WTC11 (cell line): ENCODE data around the gene WHAMM. TPM values are rescaled to one million over a fixed set of nuclear protein-coding genes. Genes with fewer than 3 reads are reported as not detected.

Experiments
- ATAC-seq: fragments of 200-7000 bp; cut with Tn5 transposase; 2 replicates; pipeline ENCODE4 v1.10.0; 2021; ENCODE audit warnings: mild to moderate bottlenecking, moderate library complexity
- CTCF ChIA-PET: fragments of 300-600 bp; sonication (Branson Sonifier 250); formaldehyde crosslinking; loops from one replicate; lab custom pipeline; 2021; ENCODE audit warnings: antibody characterized with exemption; lab: Charles Lee
- POLR2A ChIA-PET: fragments of 350-600 bp; sonication (Branson Sonifier 250); formaldehyde crosslinking; loops from one replicate; lab custom pipeline; 2021; ENCODE audit warnings: antibody characterized with exemption; lab: Charles Lee
- DNase-seq: peaks from one replicate; pipeline ENCODE4 v3.0.0; 2021; ENCODE audit warnings: low spot score
- H3K27ac Mint-ChIP-seq: 2 replicates; pipeline ENCODE4 v1.8.0; 2021; ENCODE audit warnings: mixed read lengths
- H3K27me3 Mint-ChIP-seq: 2 replicates; pipeline ENCODE4 v1.8.0; 2021; ENCODE audit warnings: low read depth, mild to moderate bottlenecking, moderate library complexity, mixed read lengths
- H3K36me3 Mint-ChIP-seq: 2 replicates; pipeline ENCODE4 v1.8.0; 2021; ENCODE audit warnings: mixed read lengths
- H3K4me1 Mint-ChIP-seq: 2 replicates; pipeline ENCODE4 v1.8.0; 2022; ENCODE audit warnings: mixed read lengths
- H3K4me3 Mint-ChIP-seq: 2 replicates; pipeline ENCODE4 v1.8.0; 2021; ENCODE audit warnings: mild to moderate bottlenecking, moderate library complexity, mixed read lengths
- H3K9me3 Mint-ChIP-seq: 2 replicates; pipeline ENCODE4 v1.8.0; 2021; ENCODE audit warnings: mixed read lengths
- AFF4 ChIP-seq: sonication (generic); formaldehyde crosslinking; IDR thresholded peaks from 2 replicates; pipeline ENCODE4 v1.8.1; 2023; ENCODE audit warnings: mild to moderate bottlenecking, missing genetic modification reagents, borderline replicate concordance
- ATF3 ChIP-seq: sonication (generic); formaldehyde crosslinking; conservative IDR thresholded peaks from 2 replicates; pipeline ENCODE4 v1.8.1; 2022; ENCODE audit warnings: mild to moderate bottlenecking, missing genetic modification reagents
- CTCF ChIP-seq: fragments of 200-600 bp; IDR thresholded peaks from 2 replicates; pipeline ENCODE4 v1.8.0; 2022; ENCODE audit warnings: antibody characterized with exemption
- E2F1 ChIP-seq: sonication (generic); formaldehyde crosslinking; IDR thresholded peaks from 2 replicates; pipeline ENCODE4 v1.8.0; 2022; ENCODE audit warnings: mild to moderate bottlenecking, missing genetic modification reagents
- E2F4 ChIP-seq: sonication (generic); formaldehyde crosslinking; IDR thresholded peaks from 2 replicates; pipeline ENCODE4 v1.8.1; 2022; ENCODE audit warnings: low read depth, mild to moderate bottlenecking, moderate library complexity, missing genetic modification reagents, borderline replicate concordance
- FOXP4 ChIP-seq: sonication (generic); formaldehyde crosslinking; IDR thresholded peaks from 2 replicates; pipeline ENCODE4 v1.8.0; 2022; ENCODE audit warnings: mild to moderate bottlenecking, missing genetic modification reagents
- GRHL2 ChIP-seq: fragments of 250-450 bp; sonication (Bioruptor Pico); IDR thresholded peaks from 2 replicates; pipeline ENCODE4 v1.8.0; 2022; ENCODE audit warnings: mild to moderate bottlenecking, moderate library complexity; ENCODE audit not compliant: insufficient replicate concordance, severe bottlenecking
- GTF2I ChIP-seq: fragments of 250-450 bp; sonication (Bioruptor Pico); conservative IDR thresholded peaks from 2 replicates; pipeline ENCODE4 v1.4.0; 2021; ENCODE audit warnings: mild to moderate bottlenecking
- HMGA2 ChIP-seq: fragments of 250-450 bp; sonication (Bioruptor Pico); IDR thresholded peaks from 2 replicates; pipeline ENCODE4 v1.4.0; 2021; ENCODE audit warnings: mild to moderate bottlenecking, moderate library complexity
- JAZF1 ChIP-seq: fragments of 250-450 bp; sonication (Bioruptor Pico); IDR thresholded peaks from 2 replicates; pipeline ENCODE4 v1.9.0; 2021; ENCODE audit warnings: moderate library complexity, mild to moderate bottlenecking, inconsistent platforms
- MYBL2 ChIP-seq: sonication (generic); formaldehyde crosslinking; IDR thresholded peaks from 2 replicates; pipeline ENCODE4 v1.8.1; 2023; ENCODE audit warnings: mild to moderate bottlenecking, moderate library complexity, missing genetic modification reagents
- RELA ChIP-seq: sonication (generic); formaldehyde crosslinking; IDR thresholded peaks from 2 replicates; pipeline ENCODE4 v1.8.1; 2022; ENCODE audit warnings: missing genetic modification reagents, mild to moderate bottlenecking, borderline replicate concordance
- SMAD4 ChIP-seq: sonication (generic); formaldehyde crosslinking; IDR thresholded peaks from 2 replicates; pipeline ENCODE4 v1.8.0; 2022; ENCODE audit warnings: mild to moderate bottlenecking, missing genetic modification reagents
- TCF7 ChIP-seq: sonication (generic); formaldehyde crosslinking; IDR thresholded peaks from 2 replicates; pipeline ENCODE4 v1.8.0; 2022; ENCODE audit warnings: mild to moderate bottlenecking, low read depth, missing genetic modification reagents, moderate library complexity
- TEAD1 ChIP-seq: sonication (generic); formaldehyde crosslinking; IDR thresholded peaks from 2 replicates; pipeline ENCODE4 v1.8.0; 2022; ENCODE audit warnings: mild to moderate bottlenecking, missing genetic modification reagents
- USF2 ChIP-seq: sonication (generic); formaldehyde crosslinking; IDR thresholded peaks from 2 replicates; pipeline ENCODE4 v1.8.1; 2023; ENCODE audit warnings: mild to moderate bottlenecking, missing genetic modification reagents, moderate library complexity
- ZNF138 ChIP-seq: sonication (generic); formaldehyde crosslinking; conservative IDR thresholded peaks from 2 replicates; pipeline ENCODE4 v1.8.1; 2022; ENCODE audit warnings: mild to moderate bottlenecking, moderate library complexity, missing genetic modification reagents
- ZNF317 ChIP-seq: sonication (generic); formaldehyde crosslinking; IDR thresholded peaks from 2 replicates; pipeline ENCODE4 v1.8.1; 2023; ENCODE audit warnings: low read depth, mild to moderate bottlenecking, moderate library complexity, missing genetic modification reagents, borderline replicate concordance
- ZNF396 ChIP-seq: fragments of 250-450 bp; sonication (Bioruptor Pico); IDR thresholded peaks from 2 replicates; pipeline ENCODE4 v1.8.0; 2021; ENCODE audit warnings: mild to moderate bottlenecking, moderate library complexity, borderline replicate concordance
- ZNF671 ChIP-seq: fragments of 250-450 bp; sonication (Bioruptor Pico); IDR thresholded peaks from 2 replicates; pipeline ENCODE4 v1.8.0; 2021; ENCODE audit warnings: mild to moderate bottlenecking
- total RNA-seq: library from RNA; stranded (reverse); gene quantifications from 3 replicates; pipeline ENCODE4 v1.2.3, GENCODE V29; 2021

The WHAMM gene
- total RNA-seq, 1 experiment from 2014 or later = 3.2 TPM

GRCh38 chr15:82843566-82843965 is 34.1 kb downstream of the WHAMM start:
- no peak overlapping the region for H3K27ac Mint-ChIP-seq

GRCh38 chr15:82845686-82846085 is 36.3 kb downstream of the WHAMM start:
- TF ChIP-seq JAZF1 (CRISPR knock-in tag) (no peak), ZNF671 (CRISPR knock-in tag) (no peak), E2F1 (no peak), CTCF (no peak), FOXP4 (CRISPR knock-in tag) (no peak), ATF3 (CRISPR knock-in tag) (no peak), E2F4 (CRISPR knock-in tag) (no peak), SMAD4 (CRISPR knock-in tag) (no peak), TCF7 (CRISPR knock-in tag) (no peak), GTF2I (CRISPR knock-in tag) (no peak), TEAD1 (CRISPR knock-in tag) (no peak), AFF4 (CRISPR knock-in tag) (no peak), ZNF317 (CRISPR knock-in tag) (no peak), RELA (CRISPR knock-in tag) (no peak), ZNF396 (CRISPR knock-in tag) (no peak), GRHL2 (CRISPR knock-in tag) (no peak), USF2 (no peak), HMGA2 (CRISPR knock-in tag) (no peak), ZNF138 (no peak)
- ChIA-PET POLR2A (no interaction called here), CTCF (no interaction called here)
- no peaks in the 10 kb centered on the region for H3K27me3 Mint-ChIP-seq
- DNase-seq (no peak), ATAC-seq (no peak)
- H3K4me3 Mint-ChIP-seq = no peak overlapping the region
- H3K9me3 Mint-ChIP-seq = 0 out of 2 replicates have a peak, but pooled peaks cover 5% of the 10 kb centered on the region
- H3K27ac Mint-ChIP-seq = no peak overlapping the region
- no peaks in the 10 kb centered on the region for H3K36me3 Mint-ChIP-seq
- peaks cover 15% of the 10 kb centered on the region for H3K4me1 Mint-ChIP-seq

More at GRCh38 chr15:82843566-82843965, 34.1 kb downstream of the WHAMM start:
- no peak for DNase-seq
- Mint-ChIP-seq H3K27me3 (no peaks in the 10 kb centered on the region), H3K9me3 (0 out of 2 replicates have a peak, but pooled peaks cover 5% of the 10 kb centered on the region), H3K36me3 (no peaks in the 10 kb centered on the region), H3K4me1 (no peaks in the 10 kb centered on the region), H3K4me3 (no peak overlapping the region)
- TF ChIP-seq RELA (CRISPR knock-in tag) (no peak), MYBL2 (CRISPR knock-in tag) (no peak), ZNF317 (CRISPR knock-in tag) (no peak)
- CTCF ChIA-PET = interaction anchor here (0.7 kb wide), 1 partner anchor 257 kb away, joined by 3 read pairs; no protein-coding TSS in a partner anchor
- no peak for ATAC-seq
- POLR2A ChIA-PET = no interaction called here
